PC-9 (cell line): ENCODE measurements around the gene MDC1. TPM values are rescaled to one million over a fixed set of nuclear protein-coding genes. Genes with fewer than 3 reads are reported as not detected.
A peak's percentile ranks its signal among the peaks of the same experiment; 100 is the strongest.
"Not testable (repeated sequence)": the region's sequence is repeated elsewhere in the genome, so short reads cannot be mapped to it uniquely, and the experiment has no call there.

ENCODE experiments used
- Bru-seq: library from RNA; stranded (reverse); fragments of 400-500 nt; gene quantifications from one replicate; lab custom pipeline; 2021; lab: Mats Ljungman, UMichigan
- BruChase-seq, 2 experiments: library from RNA; stranded (reverse); fragments of 400-500 nt; gene quantifications; one replicate each; lab custom pipeline; 2021; lab: Mats Ljungman, UMichigan
- BruUV-seq: library from RNA; stranded (reverse); fragments of 400-500 nt; replicated peaks from 2 replicates; lab custom pipeline; 2021; lab: Mats Ljungman, UMichigan
- CTCF ChIA-PET: fragments of 300-600 bp; sonication (Branson Sonifier 250); formaldehyde crosslinking; loops from one replicate; lab custom pipeline; 2022; ENCODE audit warnings: antibody characterized with exemption; lab: Charles Lee
- POLR2A ChIA-PET: fragments of 300-600 bp; sonication (Branson Sonifier 250); formaldehyde crosslinking; loops from one replicate; lab custom pipeline; 2022; ENCODE audit warnings: antibody characterized with exemption; ENCODE audit not compliant: unreplicated experiment; lab: Charles Lee
- DNase-seq, 2 experiments: peaks; one replicate each; pipeline versions ENCODE4 v3.0.0 to v3.0.0-alpha.2; 2015 to 2022; ENCODE audit warnings: mixed read lengths in 1 of 2
- H2AFZ ChIP-seq: fragments of 200-600 bp; sonication (generic); 2 replicates; pipeline ENCODE4 v1.8.1; 2017; ENCODE audit warnings: antibody characterized with exemption
- H3F3A ChIP-seq: fragments of 200-600 bp; sonication (generic); 2 replicates; pipeline ENCODE4 v1.8.1; 2017; ENCODE audit warnings: antibody characterized with exemption, mild to moderate bottlenecking, low read depth; ENCODE audit not compliant: insufficient read depth
- H3K27ac ChIP-seq: fragments of 200-600 bp; sonication (generic); 2 replicates; pipeline ENCODE4 v1.6.1; 2016; ENCODE audit warnings: mixed run types
- H3K27me3 ChIP-seq: fragments of 200-600 bp; sonication (generic); 2 replicates; pipeline ENCODE4 v1.6.1; 2016; ENCODE audit warnings: low read depth, mixed run types; ENCODE audit not compliant: insufficient read depth
- H3K36me3 ChIP-seq: fragments of 200-600 bp; sonication (generic); 2 replicates; pipeline ENCODE4 v1.6.1; 2016; ENCODE audit warnings: low read depth, mixed run types
- H3K4me1 ChIP-seq: fragments of 200-600 bp; sonication (generic); replicated peaks from 2 replicates; pipeline ENCODE4 v1.6.1; 2016; ENCODE audit warnings: mixed run types; ENCODE audit not compliant: insufficient read depth
- H3K4me2 ChIP-seq: fragments of 200-600 bp; sonication (generic); 2 replicates; pipeline ENCODE4 v1.6.1; 2017; ENCODE audit warnings: mixed run types
- H3K4me3 ChIP-seq: fragments of 200-600 bp; sonication (generic); 2 replicates; pipeline ENCODE4 v1.6.1; 2016; ENCODE audit warnings: mixed run types
- H3K79me2 ChIP-seq: fragments of 200-600 bp; sonication (generic); 2 replicates; pipeline ENCODE4 v1.6.1; 2017; ENCODE audit warnings: low read depth, mixed run types
- H3K9me2 ChIP-seq: fragments of 200-600 bp; sonication (generic); 2 replicates; pipeline ENCODE4 v1.8.1; 2017; ENCODE audit warnings: mild to moderate bottlenecking; ENCODE audit not compliant: insufficient read depth
- H3K9me3 ChIP-seq: fragments of 200-600 bp; sonication (generic); 2 replicates; pipeline ENCODE4 v1.8.1; 2016; ENCODE audit warnings: low read depth; ENCODE audit not compliant: insufficient read depth
- H4K20me1 ChIP-seq: fragments of 200-600 bp; sonication (generic); 2 replicates; pipeline ENCODE4 v1.8.1; 2017; ENCODE audit not compliant: insufficient read depth
- EZH2 ChIP-seq: fragments of 200-600 bp; sonication (generic); IDR thresholded peaks from 2 replicates; pipeline ENCODE4 v1.8.0; 2017; ENCODE audit warnings: antibody characterized with exemption, low read depth
- intact Hi-C: fragments of 100-400 bp; cut with micrococcal nuclease; formaldehyde crosslinking; loops from one replicate; pipeline ENCODE4 v1.10.0; 2022; ENCODE audit not compliant: unreplicated experiment
- long read RNA-seq: library from polyadenylated mRNA; stranded (forward); transcript quantifications from one replicate; pipeline ENCODE4 v2.0.0, GENCODE V29; 2022
- total RNA-seq: library from RNA; stranded (reverse); gene quantifications from 2 replicates; pipeline ENCODE4 v1.2.3, GENCODE V29; 2021
- TF ChIP-seq, protein P1 (sequence below): fragments of 200-600 bp; sonication (generic); conservative IDR thresholded peaks from 2 replicates; pipeline ENCODE4 v1.6.1; 2017; ENCODE audit warnings: mixed run types, antibody characterized with exemption, mild to moderate bottlenecking, moderate library complexity

The MDC1 gene, protein sequence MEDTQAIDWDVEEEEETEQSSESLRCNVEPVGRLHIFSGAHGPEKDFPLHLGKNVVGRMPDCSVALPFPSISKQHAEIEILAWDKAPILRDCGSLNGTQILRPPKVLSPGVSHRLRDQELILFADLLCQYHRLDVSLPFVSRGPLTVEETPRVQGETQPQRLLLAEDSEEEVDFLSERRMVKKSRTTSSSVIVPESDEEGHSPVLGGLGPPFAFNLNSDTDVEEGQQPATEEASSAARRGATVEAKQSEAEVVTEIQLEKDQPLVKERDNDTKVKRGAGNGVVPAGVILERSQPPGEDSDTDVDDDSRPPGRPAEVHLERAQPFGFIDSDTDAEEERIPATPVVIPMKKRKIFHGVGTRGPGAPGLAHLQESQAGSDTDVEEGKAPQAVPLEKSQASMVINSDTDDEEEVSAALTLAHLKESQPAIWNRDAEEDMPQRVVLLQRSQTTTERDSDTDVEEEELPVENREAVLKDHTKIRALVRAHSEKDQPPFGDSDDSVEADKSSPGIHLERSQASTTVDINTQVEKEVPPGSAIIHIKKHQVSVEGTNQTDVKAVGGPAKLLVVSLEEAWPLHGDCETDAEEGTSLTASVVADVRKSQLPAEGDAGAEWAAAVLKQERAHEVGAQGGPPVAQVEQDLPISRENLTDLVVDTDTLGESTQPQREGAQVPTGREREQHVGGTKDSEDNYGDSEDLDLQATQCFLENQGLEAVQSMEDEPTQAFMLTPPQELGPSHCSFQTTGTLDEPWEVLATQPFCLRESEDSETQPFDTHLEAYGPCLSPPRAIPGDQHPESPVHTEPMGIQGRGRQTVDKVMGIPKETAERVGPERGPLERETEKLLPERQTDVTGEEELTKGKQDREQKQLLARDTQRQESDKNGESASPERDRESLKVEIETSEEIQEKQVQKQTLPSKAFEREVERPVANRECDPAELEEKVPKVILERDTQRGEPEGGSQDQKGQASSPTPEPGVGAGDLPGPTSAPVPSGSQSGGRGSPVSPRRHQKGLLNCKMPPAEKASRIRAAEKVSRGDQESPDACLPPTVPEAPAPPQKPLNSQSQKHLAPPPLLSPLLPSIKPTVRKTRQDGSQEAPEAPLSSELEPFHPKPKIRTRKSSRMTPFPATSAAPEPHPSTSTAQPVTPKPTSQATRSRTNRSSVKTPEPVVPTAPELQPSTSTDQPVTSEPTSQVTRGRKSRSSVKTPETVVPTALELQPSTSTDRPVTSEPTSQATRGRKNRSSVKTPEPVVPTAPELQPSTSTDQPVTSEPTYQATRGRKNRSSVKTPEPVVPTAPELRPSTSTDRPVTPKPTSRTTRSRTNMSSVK (N-terminal part only)
- total RNA-seq (72.9 and 81.6 TPM in 2 replicates), Bru-seq, nascent RNA (percentile 78 among the genes with signal in this experiment), BruChase-seq, experiment 1, labeled RNA remaining after a 2-hour chase (percentile 83 among the genes with signal in this experiment), BruChase-seq, experiment 2, labeled RNA remaining after a 6-hour chase (percentile 94 among the genes with signal in this experiment)
- long read RNA-seq, partial matches to known transcripts, result 6 of 19 reads
- long read RNA-seq, other reads (novel, unspliced or antisense), result 13 of 19 reads

DNA sequence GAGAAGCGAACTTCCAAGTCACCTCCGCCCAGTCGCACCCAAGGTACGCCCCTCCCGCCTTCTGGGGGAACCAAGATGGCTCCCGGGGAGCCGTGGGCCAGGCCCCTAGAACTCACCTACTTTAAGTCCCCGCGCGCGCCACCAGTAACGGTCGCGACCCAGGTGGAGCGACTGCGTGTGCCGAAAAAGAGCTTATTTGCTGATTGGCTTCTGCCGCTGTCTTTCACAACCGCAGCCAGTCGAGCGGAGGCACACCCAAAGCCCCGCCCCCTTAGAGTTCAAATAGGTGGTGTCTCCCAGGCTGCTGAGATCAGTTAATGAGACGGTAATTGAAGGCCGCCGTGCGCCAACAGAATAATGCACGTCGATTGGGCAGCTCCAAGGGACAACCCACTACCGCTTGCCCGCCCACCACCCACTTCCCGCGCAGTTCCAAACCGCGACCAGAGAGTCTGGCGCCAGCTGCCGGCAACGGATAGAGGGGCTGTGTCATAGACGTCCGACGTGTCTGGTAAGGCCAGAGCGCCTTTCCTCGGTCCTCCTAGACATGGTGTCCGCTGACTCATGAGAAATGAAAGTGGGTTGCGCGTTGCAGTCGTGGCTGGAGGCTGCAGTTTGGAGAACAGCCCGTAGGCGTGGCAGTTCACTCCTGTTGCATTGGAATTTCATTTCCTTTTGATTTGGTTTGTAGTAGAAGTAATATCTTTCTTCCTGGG lies at the start of gene MDC1:
MDC1 (minus strand) TSS at position 153 of the 716 bp plus-strand sequence. CDS start 2,106 bp downstream, outside the sequence.
- intact Hi-C loops, result loop anchor here (1.0 kb wide), 3 partner anchors 30 to 100 kb away; partner anchors contain the start of genes MRPS18B and PPP1R10
- H3F3A ChIP-seq, result peaks cover 18% of the 10 kb centered on the region; the same call in 1 of the 2 replicates
- H4K20me1 ChIP-seq, result peaks cover 8% of the 10 kb centered on the region
- no peaks in the 10 kb centered on the region for H3K27me3 ChIP-seq
- H3K4me3 ChIP-seq, result peak within 1 kb of the TSS; percentile 85
- H3K27ac ChIP-seq, result peak within 1 kb of the TSS; percentile 82
- peaks cover 37% of the 10 kb centered on the region for H3K79me2 ChIP-seq
- H3K4me1 ChIP-seq, result peaks cover 32% of the 10 kb centered on the region
- peaks cover 5% of the 10 kb centered on the region; the same call in 1 of the 2 replicates for H3K36me3 ChIP-seq
- H2AFZ ChIP-seq, result peak within 1 kb of the TSS; percentile 74
- no peaks in the 10 kb centered on the region for H3K9me3 ChIP-seq
- BruUV-seq, result no TSS peak
- ChIA-PET POLR2A (interaction anchor here (0.5 to 1.0 kb wide), 10 partner anchors 27 to 486 kb away, joined by 3 to 14 read pairs (median 4); partner anchors contain the start of gene NRM), CTCF (interaction anchor here (0.6 to 1.1 kb wide), 6 partner anchors 12 to 172 kb away, joined by 3 to 7 read pairs (median 4); partner anchors contain the start of gene DHX16)
- peak within 1 kb of the TSS; percentile 96 for H3K4me2 ChIP-seq
- TF ChIP-seq, protein P1, sequence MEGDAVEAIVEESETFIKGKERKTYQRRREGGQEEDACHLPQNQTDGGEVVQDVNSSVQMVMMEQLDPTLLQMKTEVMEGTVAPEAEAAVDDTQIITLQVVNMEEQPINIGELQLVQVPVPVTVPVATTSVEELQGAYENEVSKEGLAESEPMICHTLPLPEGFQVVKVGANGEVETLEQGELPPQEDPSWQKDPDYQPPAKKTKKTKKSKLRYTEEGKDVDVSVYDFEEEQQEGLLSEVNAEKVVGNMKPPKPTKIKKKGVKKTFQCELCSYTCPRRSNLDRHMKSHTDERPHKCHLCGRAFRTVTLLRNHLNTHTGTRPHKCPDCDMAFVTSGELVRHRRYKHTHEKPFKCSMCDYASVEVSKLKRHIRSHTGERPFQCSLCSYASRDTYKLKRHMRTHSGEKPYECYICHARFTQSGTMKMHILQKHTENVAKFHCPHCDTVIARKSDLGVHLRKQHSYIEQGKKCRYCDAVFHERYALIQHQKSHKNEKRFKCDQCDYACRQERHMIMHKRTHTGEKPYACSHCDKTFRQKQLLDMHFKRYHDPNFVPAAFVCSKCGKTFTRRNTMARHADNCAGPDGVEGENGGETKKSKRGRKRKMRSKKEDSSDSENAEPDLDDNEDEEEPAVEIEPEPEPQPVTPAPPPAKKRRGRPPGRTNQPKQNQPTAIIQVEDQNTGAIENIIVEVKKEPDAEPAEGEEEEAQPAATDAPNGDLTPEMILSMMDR, result no peak
- TF ChIP-seq EZH2, result no peak
- H3K9me2 ChIP-seq, result no peaks in the 10 kb centered on the region
- peak; percentile 99 to 100 for DNase-seq

DNA sequence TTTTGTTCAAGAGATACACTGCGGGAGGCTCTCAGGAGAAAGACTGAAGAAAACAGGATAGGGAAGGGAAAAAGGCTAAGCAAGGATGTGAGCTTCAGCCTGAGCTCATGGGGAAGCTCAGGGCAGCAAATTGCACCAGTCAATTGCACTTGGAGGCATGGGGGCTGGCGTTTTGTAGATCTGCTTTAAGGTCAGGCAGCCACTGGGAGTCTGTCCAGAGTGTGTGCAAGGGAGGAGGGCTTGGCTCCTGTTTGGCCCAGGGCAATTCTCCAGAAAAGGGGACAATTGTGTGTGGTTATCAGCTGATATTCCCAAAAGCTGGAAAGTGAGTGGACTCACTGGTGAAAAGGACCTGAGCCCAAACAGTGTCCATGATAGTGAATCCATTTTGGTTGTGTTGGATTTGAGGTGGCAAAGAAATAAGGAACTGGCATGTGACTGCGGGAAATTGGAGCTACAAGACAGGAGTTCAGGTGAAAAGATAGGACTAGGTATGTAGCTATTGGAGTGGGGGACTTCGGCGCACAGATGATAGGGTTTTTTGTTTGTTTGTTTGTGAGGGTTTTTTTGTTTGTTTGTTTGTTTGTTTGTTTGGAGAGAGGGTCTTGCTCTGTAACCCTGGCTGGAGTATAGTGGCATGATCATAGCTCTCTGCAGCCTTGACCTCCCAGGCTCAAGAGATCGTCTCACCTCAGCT lies 49.5 kb upstream of the MDC1 start:
- Histone ChIP-seq H3K9me3 (no peaks in the 10 kb centered on the region), H4K20me1 (no peaks in the 10 kb centered on the region), H3K9me2 (no peaks in the 10 kb centered on the region), H3F3A (peaks cover 69% of the 10 kb centered on the region), H3K79me2 (no peaks in the 10 kb centered on the region), H2AFZ (no peak overlapping the region), H3K4me2 (no peak overlapping the region), H3K27me3 (no peaks in the 10 kb centered on the region), H3K27ac (peak overlapping the region; percentile 94), H3K36me3 (no peaks in the 10 kb centered on the region), H3K4me3 (no peak overlapping the region), H3K4me1 (peaks cover 75% of the 10 kb centered on the region)
- intact Hi-C loops, result no loop called here
- BruUV-seq, result no TSS peak
- DNase-seq, result no peak
- CTCF ChIA-PET, result no interaction called here
- TF ChIP-seq, protein P1, result no peak
- no peak for TF ChIP-seq EZH2
- POLR2A ChIA-PET, result interaction anchor here (0.6 to 0.7 kb wide), 2 partner anchors 14 to 147 kb away, joined by 4 to 9 read pairs; partner anchors contain the start of gene VARS2

DNA sequence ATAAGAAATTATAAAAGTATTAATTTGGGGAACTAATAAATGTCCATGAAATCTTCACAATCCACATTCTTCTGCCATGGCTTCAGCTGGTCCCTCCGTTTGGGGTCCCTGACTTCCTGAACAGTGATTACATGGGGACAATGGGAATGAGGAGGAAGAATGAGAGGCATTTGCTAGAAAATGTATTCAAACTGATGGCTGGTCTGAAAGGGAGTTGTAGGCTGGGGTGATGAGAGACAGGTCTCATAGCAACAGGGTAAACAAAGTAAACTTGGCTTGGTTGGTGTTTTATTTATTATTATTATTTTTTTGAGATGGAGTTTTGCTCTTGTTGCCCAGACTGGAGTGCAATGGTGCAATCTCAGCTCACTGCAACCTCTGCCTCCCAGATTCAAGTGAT lies 48.4 kb upstream of the MDC1 start:
- H3K27ac ChIP-seq, H3K27me3 ChIP-seq, DNase-seq, H3K9me2 ChIP-seq, H3K9me3 ChIP-seq, intact Hi-C loops, POLR2A ChIA-PET, H2AFZ ChIP-seq, H3K36me3 ChIP-seq, H3K4me3 ChIP-seq, H4K20me1 ChIP-seq, CTCF ChIA-PET, H3K79me2 ChIP-seq, H3K4me2 ChIP-seq, BruUV-seq: not testable (repeated sequence)
- Histone ChIP-seq H3K4me1 (peaks cover 69% of the 10 kb centered on the region), H3F3A (peaks cover 72% of the 10 kb centered on the region)
